Ishikawa (cell line): ENCODE results near the gene BTRC.

Experiments used
- CEBPB ChIP-seq: IDR thresholded peaks from 2 replicates; pipeline ENCODE4 v1.6.1; 2012
- CREB1 ChIP-seq: IDR thresholded peaks from 2 replicates; pipeline ENCODE4 v1.6.1; 2012; ENCODE audit warnings: low read depth
- EGR1 ChIP-seq: IDR thresholded peaks from 2 replicates; pipeline ENCODE4 v1.6.1; 2012
- EP300 ChIP-seq: IDR thresholded peaks from 2 replicates; pipeline ENCODE4 v1.6.1; 2012; ENCODE audit warnings: borderline replicate concordance
- FOXM1 ChIP-seq: IDR thresholded peaks from 2 replicates; pipeline ENCODE4 v1.6.1; 2012; ENCODE audit warnings: low read depth, borderline replicate concordance
- MAX ChIP-seq: IDR thresholded peaks from 2 replicates; pipeline ENCODE4 v1.6.1; 2012
- NFIC ChIP-seq: IDR thresholded peaks from 2 replicates; pipeline ENCODE4 v1.6.1; 2012
- RAD21 ChIP-seq: IDR thresholded peaks from 2 replicates; pipeline ENCODE4 v1.6.1; 2012; ENCODE audit warnings: low read depth
- REST ChIP-seq: IDR thresholded peaks from 2 replicates; pipeline ENCODE4 v1.6.1; 2012; ENCODE audit warnings: low read depth, mild to moderate bottlenecking
- TAF1 ChIP-seq: IDR thresholded peaks from 2 replicates; pipeline ENCODE4 v1.6.1; 2012; ENCODE audit warnings: low read depth, mild to moderate bottlenecking
- TCF12 ChIP-seq: IDR thresholded peaks from 2 replicates; pipeline ENCODE4 v1.6.1; 2012; ENCODE audit warnings: low read depth
- TEAD4 ChIP-seq: IDR thresholded peaks from 2 replicates; pipeline ENCODE4 v1.6.1; 2012
- USF1 ChIP-seq: IDR thresholded peaks from 2 replicates; pipeline ENCODE4 v1.6.1; 2012
- YY1 ChIP-seq: IDR thresholded peaks from 2 replicates; pipeline ENCODE4 v1.6.1; 2012; ENCODE audit warnings: low read depth
- ZBTB7A ChIP-seq: IDR thresholded peaks from 2 replicates; pipeline ENCODE4 v1.6.1; 2012; ENCODE audit warnings: low read depth

Gene BTRC

GRCh38 chr10:101573885-101574753 is 220.2 kb downstream of the BTRC start:
- TF ChIP-seq MAX: no peak
- TF ChIP-seq TEAD4: no peak
- no peak for TF ChIP-seq YY1
- TF ChIP-seq REST: no peak

GRCh38 chr10:101575091-101575490 is 221.1 kb downstream of the BTRC start:
- TF ChIP-seq FOXM1 (no peak), YY1 (0 out of 2 replicates have a peak, but pooled peaks have one; percentile 5)

- no peak for TF ChIP-seq TCF12
- no peak for TF ChIP-seq CEBPB
Observed at GRCh38 chr10:101575580-101576210, 221.7 kb downstream of the BTRC start.

- TF ChIP-seq CEBPB: no peak
- no peak for TF ChIP-seq TEAD4
- TF ChIP-seq MAX: no peak
- no peak for TF ChIP-seq EGR1
- no peak for TF ChIP-seq EP300
- no peak for TF ChIP-seq CREB1
- TF ChIP-seq TAF1: no peak
- TF ChIP-seq REST: no peak
- no peak for TF ChIP-seq FOXM1
- TF ChIP-seq ZBTB7A: no peak
- TF ChIP-seq USF1: no peak
- TF ChIP-seq RAD21: no peak
- TF ChIP-seq TCF12: no peak
- TF ChIP-seq YY1: no peak
Observed at GRCh38 chr10:101576211-101576863, 222.4 kb downstream of the BTRC start.

- TF ChIP-seq MAX (no peak), REST (no peak), CREB1 (no peak), YY1 (no peak), ZBTB7A (no peak), TAF1 (no peak), TCF12 (no peak), TEAD4 (no peak), CEBPB (no peak), USF1 (no peak), FOXM1 (no peak), NFIC (no peak), EGR1 (no peak), EP300 (no peak), RAD21 (no peak)
Observed at GRCh38 chr10:101577121-101577871, 223.3 kb downstream of the BTRC start.
